Smooth muscle cell (in vitro differentiated cells): Measurements from ENCODE around the gene LRRC74B. TPM values are rescaled to one million over a fixed set of nuclear protein-coding genes. Genes with fewer than 3 reads are reported as not detected.
"Not testable (repeated sequence)": the region's sequence is repeated elsewhere in the genome, so short reads cannot be mapped to it uniquely, and the experiment has no call there.

Experiments
- DNase-seq: peaks from one replicate; lab custom pipeline; 2025; ENCODE audit not compliant: unreplicated experiment; lab: John Stamatoyannopoulos, UW
- H2AFZ ChIP-seq: fragments of 200-600 bp; sonication (generic); 2 replicates; pipeline ENCODE4 v1.6.0; 2016; ENCODE audit warnings: antibody characterized with exemption, low read depth, mild to moderate bottlenecking
- H3F3A ChIP-seq: fragments of 200-600 bp; sonication (generic); 2 replicates; pipeline ENCODE4 v1.6.0; 2017; ENCODE audit warnings: antibody characterized with exemption, low read depth
- H3K27ac ChIP-seq: fragments of 200-600 bp; sonication (generic); 2 replicates; pipeline ENCODE4 v1.5.1; 2016; ENCODE audit warnings: low read depth, mild to moderate bottlenecking
- H3K27me3 ChIP-seq: fragments of 200-600 bp; sonication (generic); 2 replicates; pipeline ENCODE4 v1.6.1; 2016; ENCODE audit warnings: low read depth, mild to moderate bottlenecking
- H3K36me3 ChIP-seq: fragments of 200-600 bp; sonication (generic); 2 replicates; pipeline ENCODE4 v1.5.1; 2016; ENCODE audit warnings: low read depth
- H3K4me1 ChIP-seq: fragments of 200-600 bp; sonication (generic); 2 replicates; pipeline ENCODE4 v1.5.1; 2016; ENCODE audit warnings: low read depth
- H3K4me2 ChIP-seq: fragments of 200-600 bp; sonication (generic); 2 replicates; pipeline ENCODE4 v1.6.0; 2016; ENCODE audit warnings: mild to moderate bottlenecking
- H3K4me3 ChIP-seq: fragments of 200-600 bp; sonication (generic); 2 replicates; pipeline ENCODE4 v1.5.1; 2016; ENCODE audit warnings: mild to moderate bottlenecking
- H3K79me2 ChIP-seq: fragments of 200-600 bp; sonication (generic); 2 replicates; pipeline ENCODE4 v1.6.0; 2016; ENCODE audit warnings: low read depth, mild to moderate bottlenecking
- H3K9ac ChIP-seq: fragments of 200-600 bp; sonication (generic); 2 replicates; pipeline ENCODE4 v1.6.0; 2016; ENCODE audit warnings: low read depth
- H3K9me3 ChIP-seq: fragments of 200-600 bp; sonication (generic); replicated peaks from 2 replicates; pipeline ENCODE4 v1.5.1; 2016; ENCODE audit warnings: low read depth
- H4K20me1 ChIP-seq: fragments of 200-600 bp; sonication (generic); 2 replicates; pipeline ENCODE4 v1.6.0; 2016; ENCODE audit warnings: low read depth
- WGBS: methylation state at CpG from one replicate; pipeline ENCODE4 v1.1.7; 2016; ENCODE audit warnings: low lambda C conversion rate; 5-methylcytosine and 5-hydroxymethylcytosine counted together
- polyA plus RNA-seq: library from polyadenylated mRNA; unstranded; fragments of >200 nt; fragmentation: Nextera tagmentation; extraction: Ambion mirVana; gene quantifications from 2 replicates; pipeline ENCODE4 v1.2.1, GENCODE V29; 2016
- total RNA-seq: library from RNA; depleted of rRNA; stranded (reverse); fragments of >200 nt; gene quantifications from 2 replicates; pipeline ENCODE4 v1.2.3, GENCODE V29; 2014
- TF ChIP-seq, protein P1 (sequence below): fragments of 200-600 bp; sonication (generic); IDR thresholded peaks from 2 replicates; pipeline ENCODE4 v1.5.1; 2017; ENCODE audit warnings: borderline replicate concordance, mild to moderate bottlenecking, antibody characterized with exemption; ENCODE audit not compliant: insufficient read depth, poor library complexity, severe bottlenecking

Gene LRRC74B
- total and polyA plus RNA-seq, 2 experiments from 2014 or later = not detected

DNA sequence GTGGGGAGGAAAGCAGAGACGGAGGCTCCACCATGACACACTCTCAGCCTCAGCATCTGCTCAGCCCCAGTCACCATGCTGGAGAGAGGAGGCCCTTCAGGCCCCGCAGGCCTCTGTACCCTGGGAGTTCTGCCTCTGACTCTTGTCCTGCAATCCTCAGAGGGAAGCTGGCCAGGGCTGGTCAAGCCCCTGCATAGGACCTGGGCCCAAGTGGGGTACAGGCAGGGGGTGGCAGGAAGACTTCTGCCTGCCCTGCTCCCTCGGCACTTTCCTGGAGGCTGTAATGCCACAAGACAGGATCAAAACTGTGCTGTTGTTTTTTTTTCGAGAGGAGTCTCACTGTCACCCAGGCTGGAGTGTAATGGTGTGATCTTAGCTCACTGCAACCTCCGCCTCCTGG lies 33.7 kb downstream of the LRRC74B start:
- no peaks in the 10 kb centered on the region for H3F3A ChIP-seq
- TF ChIP-seq, protein P1, sequence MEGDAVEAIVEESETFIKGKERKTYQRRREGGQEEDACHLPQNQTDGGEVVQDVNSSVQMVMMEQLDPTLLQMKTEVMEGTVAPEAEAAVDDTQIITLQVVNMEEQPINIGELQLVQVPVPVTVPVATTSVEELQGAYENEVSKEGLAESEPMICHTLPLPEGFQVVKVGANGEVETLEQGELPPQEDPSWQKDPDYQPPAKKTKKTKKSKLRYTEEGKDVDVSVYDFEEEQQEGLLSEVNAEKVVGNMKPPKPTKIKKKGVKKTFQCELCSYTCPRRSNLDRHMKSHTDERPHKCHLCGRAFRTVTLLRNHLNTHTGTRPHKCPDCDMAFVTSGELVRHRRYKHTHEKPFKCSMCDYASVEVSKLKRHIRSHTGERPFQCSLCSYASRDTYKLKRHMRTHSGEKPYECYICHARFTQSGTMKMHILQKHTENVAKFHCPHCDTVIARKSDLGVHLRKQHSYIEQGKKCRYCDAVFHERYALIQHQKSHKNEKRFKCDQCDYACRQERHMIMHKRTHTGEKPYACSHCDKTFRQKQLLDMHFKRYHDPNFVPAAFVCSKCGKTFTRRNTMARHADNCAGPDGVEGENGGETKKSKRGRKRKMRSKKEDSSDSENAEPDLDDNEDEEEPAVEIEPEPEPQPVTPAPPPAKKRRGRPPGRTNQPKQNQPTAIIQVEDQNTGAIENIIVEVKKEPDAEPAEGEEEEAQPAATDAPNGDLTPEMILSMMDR = no peak
- H3K4me3 ChIP-seq = no peak overlapping the region
- H3K79me2 ChIP-seq = no peaks in the 10 kb centered on the region
- H3K4me2 ChIP-seq = no peak overlapping the region
- H3K9ac ChIP-seq = no peak overlapping the region
- no peaks in the 10 kb centered on the region for H3K9me3 ChIP-seq
- 93% methylated on average over 5 of the region's 5 CpGs for WGBS
- no peaks in the 10 kb centered on the region for H4K20me1 ChIP-seq
- no peak for DNase-seq
- no peaks in the 10 kb centered on the region for H3K36me3 ChIP-seq
- H3K27me3 ChIP-seq = no peaks in the 10 kb centered on the region
- H3K27ac ChIP-seq = no peak overlapping the region
- no peak overlapping the region for H2AFZ ChIP-seq
- no peaks in the 10 kb centered on the region for H3K4me1 ChIP-seq

DNA sequence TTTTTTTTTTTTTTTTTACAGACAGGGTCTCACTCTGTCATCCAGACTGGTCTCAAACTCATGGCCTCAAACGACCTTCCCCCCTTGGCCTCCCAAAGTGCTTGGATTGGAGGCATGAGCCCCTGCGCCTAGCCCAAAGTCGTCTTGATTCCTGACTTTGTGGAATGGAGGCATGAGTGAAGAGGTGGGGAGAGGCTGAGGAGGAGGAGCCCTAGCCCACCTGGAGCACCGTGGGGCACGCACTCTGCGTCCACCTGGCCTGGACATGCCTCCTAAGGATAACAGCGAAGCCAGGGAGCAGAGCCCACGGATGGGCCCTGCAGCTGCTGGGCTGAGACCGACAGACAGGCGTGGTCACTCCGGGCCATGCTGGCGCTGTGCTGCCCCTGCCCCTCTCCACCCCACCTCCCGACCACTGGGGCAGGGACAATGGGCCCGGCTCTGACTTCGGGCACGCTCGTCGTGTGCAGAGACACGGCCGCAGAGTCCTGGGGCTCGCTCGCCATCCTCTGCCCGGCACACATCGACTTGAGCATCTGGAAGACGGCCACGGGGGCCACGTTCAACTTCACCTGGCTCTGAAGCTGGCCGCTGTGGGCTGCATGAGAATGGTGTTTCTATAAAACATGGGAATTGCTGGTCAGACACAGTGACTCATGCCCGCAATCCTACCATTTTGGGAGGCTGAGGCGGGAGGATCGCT lies 34.8 kb downstream of the LRRC74B start:
- Histone ChIP-seq H3K9ac (no peak overlapping the region), H3K27me3 (no peaks in the 10 kb centered on the region), H4K20me1 (no peaks in the 10 kb centered on the region), H2AFZ (no peak overlapping the region), H3F3A (no peaks in the 10 kb centered on the region), H3K79me2 (no peaks in the 10 kb centered on the region), H3K4me3 (no peak overlapping the region), H3K4me1 (no peaks in the 10 kb centered on the region), H3K4me2 (no peak overlapping the region), H3K9me3 (no peaks in the 10 kb centered on the region), H3K36me3 (no peaks in the 10 kb centered on the region), H3K27ac (no peak overlapping the region)
- TF ChIP-seq, protein P1 = no peak
- DNase-seq = no peak
- WGBS = 94% methylated on average over 27 of the region's 31 CpGs

DNA sequence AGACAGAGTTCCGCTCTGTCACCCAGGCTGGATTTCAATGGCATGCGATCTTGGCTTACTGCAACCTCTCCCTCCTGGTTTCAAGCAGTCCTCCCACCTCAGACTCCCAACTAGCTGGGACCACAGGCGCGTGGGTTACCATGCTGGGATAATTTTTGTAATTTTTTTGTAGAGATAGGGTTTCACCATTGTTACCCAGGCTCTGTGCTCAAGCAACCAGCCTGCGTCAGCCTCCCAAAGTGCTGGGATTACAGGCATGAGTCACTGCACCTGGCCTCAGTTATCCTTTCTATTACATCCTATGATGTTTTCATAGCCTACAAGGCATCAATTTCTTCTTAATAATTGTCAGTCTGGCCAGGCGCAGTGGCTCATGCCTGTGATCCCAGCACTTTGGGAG lies 36.5 kb downstream of the LRRC74B start:
- Histone ChIP-seq H3K79me2 (no peaks in the 10 kb centered on the region), H3K27ac (no peak overlapping the region), H2AFZ (no peak overlapping the region), H3K4me3 (no peak overlapping the region), H3K9ac (no peak overlapping the region), H3K4me2 (no peak overlapping the region), H3K27me3 (no peaks in the 10 kb centered on the region), H3K36me3 (no peaks in the 10 kb centered on the region), H3K4me1 (no peaks in the 10 kb centered on the region), H4K20me1 (no peaks in the 10 kb centered on the region), H3F3A (no peaks in the 10 kb centered on the region), H3K9me3 (no peaks in the 10 kb centered on the region)
- WGBS = 83% methylated on average over 6 of the region's 6 CpGs
- TF ChIP-seq, protein P1 = no peak
- DNase-seq = no peak

DNA sequence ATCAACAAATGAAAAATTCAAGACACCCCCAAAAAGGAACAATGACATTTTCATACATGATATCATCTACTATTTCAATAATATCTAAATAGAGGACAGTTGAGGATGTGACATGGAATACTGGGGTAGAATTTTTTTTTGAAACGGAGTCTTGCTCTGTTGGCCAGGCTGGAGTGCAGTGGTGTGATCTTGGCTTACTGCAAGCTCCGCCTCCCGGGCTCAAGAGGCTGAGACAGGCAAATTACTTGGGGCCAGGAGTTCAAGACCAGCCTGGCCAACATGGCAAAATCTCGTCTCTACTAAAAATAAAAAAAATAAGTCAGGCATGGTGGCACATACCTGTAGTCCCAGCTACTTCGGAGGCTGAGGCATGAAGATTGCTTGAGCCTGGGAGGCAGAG lies 41.4 kb downstream of the LRRC74B start:
- TF ChIP-seq, protein P1 = no peak
- no peak for DNase-seq
- Histone ChIP-seq H3K27me3 (no peaks in the 10 kb centered on the region), H3K9ac (no peak overlapping the region), H3K4me2 (no peak overlapping the region), H4K20me1 (no peaks in the 10 kb centered on the region), H3K27ac (no peak overlapping the region), H3K4me3 (no peak overlapping the region), H3K79me2 (no peaks in the 10 kb centered on the region), H3K4me1 (no peaks in the 10 kb centered on the region), H3K36me3 (no peaks in the 10 kb centered on the region), H3K9me3 (no peaks in the 10 kb centered on the region), H2AFZ (no peak overlapping the region), H3F3A (no peaks in the 10 kb centered on the region)
- whole genome bisulfite sequencing = 92% methylated on average over 5 of the region's 5 CpGs

DNA sequence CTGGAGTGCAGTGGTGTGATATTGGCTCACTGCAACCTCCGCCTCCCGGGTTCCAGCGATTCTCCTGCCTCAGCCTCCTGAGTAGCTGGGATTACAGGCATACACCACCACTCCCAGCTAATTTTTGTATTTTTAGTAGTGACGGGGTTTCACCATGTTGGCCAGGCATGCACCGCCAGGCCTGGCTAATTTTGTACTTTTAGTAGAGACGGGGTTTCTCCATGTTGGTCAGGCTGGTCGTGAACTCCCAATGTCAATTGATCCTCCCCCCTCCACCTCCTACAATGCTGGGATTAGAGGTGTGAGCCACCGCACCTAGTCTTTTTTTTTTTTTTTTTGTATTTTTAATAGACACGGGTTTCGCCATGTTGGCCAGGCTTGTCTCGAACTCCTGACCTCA lies 42.2 kb downstream of the LRRC74B start:
- not testable (repeated sequence) for H3K27ac ChIP-seq, H3K79me2 ChIP-seq, H3K9me3 ChIP-seq, H3K4me2 ChIP-seq, H3K9ac ChIP-seq, H3K4me1 ChIP-seq, H2AFZ ChIP-seq, H3K27me3 ChIP-seq, H3K4me3 ChIP-seq, H3F3A ChIP-seq, H4K20me1 ChIP-seq, DNase-seq, H3K36me3 ChIP-seq
- 98% methylated on average over 11 of the region's 11 CpGs for WGBS
